ENCODE data around the gene SLC2A5.

Gene SLC2A5

GRCh38 chr1:9044236-9044635, 25.2 kb downstream of the SLC2A5 start:
- no peaks in the 10 kb centered on the region for H3K36me3 ChIP-seq (ENCODE audit: control insufficient read depth, insufficient read depth, low read length)
- no peaks in the 10 kb centered on the region for H3K27me3 ChIP-seq (ENCODE audit: control insufficient read depth, insufficient read depth, low read length)
- no peak overlapping the region for H3K27ac ChIP-seq (ENCODE audit: low read depth, low read length)
- H3K4me1 ChIP-seq (ENCODE audit: control insufficient read depth, insufficient read depth, low read length): no peaks in the 10 kb centered on the region
- H3K4me3 ChIP-seq (ENCODE audit: low read depth, low read length): no peak overlapping the region
- no peaks in the 10 kb centered on the region for H3K9me3 ChIP-seq (ENCODE audit: control insufficient read depth, insufficient read depth, low read depth, low read length)
- no peak overlapping the region for H3K9ac ChIP-seq (ENCODE audit: low read length)

- H3K9me3 ChIP-seq (ENCODE audit: control insufficient read depth, insufficient read depth, low read depth, low read length): no peaks in the 10 kb centered on the region
- no peak overlapping the region for H3K4me3 ChIP-seq (ENCODE audit: low read depth, low read length)
- no peak overlapping the region for H3K9ac ChIP-seq (ENCODE audit: low read length)
- H3K27me3 ChIP-seq (ENCODE audit: control insufficient read depth, insufficient read depth, low read length): no peaks in the 10 kb centered on the region
- no peaks in the 10 kb centered on the region for H3K36me3 ChIP-seq (ENCODE audit: control insufficient read depth, insufficient read depth, low read length)
- no peak overlapping the region for H3K27ac ChIP-seq (ENCODE audit: low read depth, low read length)
- H3K4me1 ChIP-seq (ENCODE audit: control insufficient read depth, insufficient read depth, low read length): no peaks in the 10 kb centered on the region
Measured at GRCh38 chr1:9042272-9042671, 27.2 kb downstream of the SLC2A5 start.

GRCh38 chr1:9041116-9041779, 28.2 kb downstream of the SLC2A5 start:
- H3K9ac ChIP-seq (ENCODE audit: low read length): no peak overlapping the region
- no peak overlapping the region for H3K4me3 ChIP-seq (ENCODE audit: low read depth, low read length)
- no peaks in the 10 kb centered on the region for H3K36me3 ChIP-seq (ENCODE audit: control insufficient read depth, insufficient read depth, low read length)
- no peaks in the 10 kb centered on the region for H3K9me3 ChIP-seq (ENCODE audit: control insufficient read depth, insufficient read depth, low read depth, low read length)
- H3K27ac ChIP-seq (ENCODE audit: low read depth, low read length): no peak overlapping the region
- no peaks in the 10 kb centered on the region for H3K27me3 ChIP-seq (ENCODE audit: control insufficient read depth, insufficient read depth, low read length)
- no peaks in the 10 kb centered on the region for H3K4me1 ChIP-seq (ENCODE audit: control insufficient read depth, insufficient read depth, low read length)

- Histone ChIP-seq H3K9me3 (ENCODE audit: control insufficient read depth, insufficient read depth, low read depth, low read length) (no peaks in the 10 kb centered on the region; the same call in 1 of the 2 replicates), H3K27ac (ENCODE audit: low read depth, low read length) (no peak overlapping the region), H3K4me1 (ENCODE audit: control insufficient read depth, insufficient read depth, low read length) (no peaks in the 10 kb centered on the region), H3K4me3 (ENCODE audit: low read depth, low read length) (no peak overlapping the region), H3K27me3 (ENCODE audit: control insufficient read depth, insufficient read depth, low read length) (no peaks in the 10 kb centered on the region), H3K36me3 (ENCODE audit: control insufficient read depth, insufficient read depth, low read length) (no peaks in the 10 kb centered on the region), H3K9ac (ENCODE audit: low read length) (no peak overlapping the region)
Measured at GRCh38 chr1:9040659-9041030, 28.8 kb downstream of the SLC2A5 start.

- H3K27ac ChIP-seq (ENCODE audit: low read depth, low read length): no peak overlapping the region
- H3K4me3 ChIP-seq (ENCODE audit: low read depth, low read length): no peak overlapping the region
- H3K4me1 ChIP-seq (ENCODE audit: control insufficient read depth, insufficient read depth, low read length): no peaks in the 10 kb centered on the region
- H3K9me3 ChIP-seq (ENCODE audit: control insufficient read depth, insufficient read depth, low read depth, low read length): peaks cover 5% of the 10 kb centered on the region
- H3K36me3 ChIP-seq (ENCODE audit: control insufficient read depth, insufficient read depth, low read length): no peaks in the 10 kb centered on the region
- H3K27me3 ChIP-seq (ENCODE audit: control insufficient read depth, insufficient read depth, low read length): no peaks in the 10 kb centered on the region
- H3K9ac ChIP-seq (ENCODE audit: low read length): no peak overlapping the region
Measured at GRCh38 chr1:9039761-9040658, 29.4 kb downstream of the SLC2A5 start.

- Histone ChIP-seq H3K36me3 (ENCODE audit: control insufficient read depth, insufficient read depth, low read length) (no peaks in the 10 kb centered on the region), H3K27me3 (ENCODE audit: control insufficient read depth, insufficient read depth, low read length) (no peaks in the 10 kb centered on the region), H3K9ac (ENCODE audit: low read length) (no peak overlapping the region), H3K4me3 (ENCODE audit: low read depth, low read length) (no peak overlapping the region), H3K27ac (ENCODE audit: low read depth, low read length) (no peak overlapping the region), H3K4me1 (ENCODE audit: control insufficient read depth, insufficient read depth, low read length) (no peaks in the 10 kb centered on the region), H3K9me3 (ENCODE audit: control insufficient read depth, insufficient read depth, low read depth, low read length) (peaks cover 9% of the 10 kb centered on the region)
Measured at GRCh38 chr1:9038881-9039760, 30.3 kb downstream of the SLC2A5 start.

- peaks cover 9% of the 10 kb centered on the region for H3K9me3 ChIP-seq (ENCODE audit: control insufficient read depth, insufficient read depth, low read depth, low read length)
Measured at GRCh38 chr1:9038338-9038650, 31.1 kb downstream of the SLC2A5 start.

GRCh38 chr1:9037476-9038337, 31.7 kb downstream of the SLC2A5 start:
- no peak overlapping the region for H3K27ac ChIP-seq (ENCODE audit: low read depth, low read length)
- H3K4me3 ChIP-seq (ENCODE audit: low read depth, low read length): no peak overlapping the region
- H3K36me3 ChIP-seq (ENCODE audit: control insufficient read depth, insufficient read depth, low read length): no peaks in the 10 kb centered on the region
- peaks cover 9% of the 10 kb centered on the region for H3K9me3 ChIP-seq (ENCODE audit: control insufficient read depth, insufficient read depth, low read depth, low read length)
- H3K27me3 ChIP-seq (ENCODE audit: control insufficient read depth, insufficient read depth, low read length): no peaks in the 10 kb centered on the region
- H3K4me1 ChIP-seq (ENCODE audit: control insufficient read depth, insufficient read depth, low read length): no peaks in the 10 kb centered on the region
- no peak overlapping the region for H3K9ac ChIP-seq (ENCODE audit: low read length)

More at GRCh38 chr1:9038338-9038650, 31.1 kb downstream of the SLC2A5 start:
- no peak overlapping the region for H3K9ac ChIP-seq (ENCODE audit: low read length)
- H3K36me3 ChIP-seq (ENCODE audit: control insufficient read depth, insufficient read depth, low read length): no peaks in the 10 kb centered on the region
- no peak overlapping the region for H3K4me3 ChIP-seq (ENCODE audit: low read depth, low read length)
- H3K27me3 ChIP-seq (ENCODE audit: control insufficient read depth, insufficient read depth, low read length): no peaks in the 10 kb centered on the region
- H3K4me1 ChIP-seq (ENCODE audit: control insufficient read depth, insufficient read depth, low read length): no peaks in the 10 kb centered on the region
- H3K27ac ChIP-seq (ENCODE audit: low read depth, low read length): no peak overlapping the region

GRCh38 chr1:9035226-9035625, 34.2 kb downstream of the SLC2A5 start:
- H3K27ac ChIP-seq (ENCODE audit: low read depth, low read length): no peak overlapping the region
- no peak overlapping the region for H3K9ac ChIP-seq (ENCODE audit: low read length)
- no peaks in the 10 kb centered on the region for H3K4me1 ChIP-seq (ENCODE audit: control insufficient read depth, insufficient read depth, low read length)
- H3K9me3 ChIP-seq (ENCODE audit: control insufficient read depth, insufficient read depth, low read depth, low read length): peaks cover 26% of the 10 kb centered on the region
- no peaks in the 10 kb centered on the region for H3K36me3 ChIP-seq (ENCODE audit: control insufficient read depth, insufficient read depth, low read length)
- H3K27me3 ChIP-seq (ENCODE audit: control insufficient read depth, insufficient read depth, low read length): no peaks in the 10 kb centered on the region
- H3K4me3 ChIP-seq (ENCODE audit: low read depth, low read length): no peak overlapping the region

GRCh38 chr1:9033363-9033762, 36.1 kb downstream of the SLC2A5 start:
- Histone ChIP-seq H3K4me3 (ENCODE audit: low read depth, low read length) (no peak overlapping the region), H3K9me3 (ENCODE audit: control insufficient read depth, insufficient read depth, low read depth, low read length) (peaks cover 37% of the 10 kb centered on the region), H3K9ac (ENCODE audit: low read length) (no peak overlapping the region), H3K27ac (ENCODE audit: low read depth, low read length) (no peak overlapping the region), H3K36me3 (ENCODE audit: control insufficient read depth, insufficient read depth, low read length) (no peaks in the 10 kb centered on the region), H3K27me3 (ENCODE audit: control insufficient read depth, insufficient read depth, low read length) (no peaks in the 10 kb centered on the region), H3K4me1 (ENCODE audit: control insufficient read depth, insufficient read depth, low read length) (no peaks in the 10 kb centered on the region)
